ENCODE results near the gene FUZ.

Gene FUZ

GRCh38 chr19:49764341-49764740 lies 48.8 kb downstream of the FUZ start:
- Histone ChIP-seq H3K79me2 (ENCODE audit: control insufficient read depth, low read length) (peaks cover 25% of the 10 kb centered on the region), H3F3A (ENCODE audit: control insufficient read depth, insufficient read depth) (peaks cover 3% of the 10 kb centered on the region), H3K27ac (ENCODE audit: low read depth, low read length) (no peak overlapping the region), H3K4me2 (ENCODE audit: low read length) (no peak overlapping the region), H3K4me1 (ENCODE audit: control insufficient read depth, low read length) (peaks cover 32% of the 10 kb centered on the region), H4K20me1 (ENCODE audit: control insufficient read depth, insufficient read depth, low read depth, low read length) (0 out of 2 replicates have a peak, but pooled peaks cover 3% of the 10 kb centered on the region), H3K9me2 (replicated peaks; ENCODE audit: control insufficient read depth, low read length) (no peaks in the 10 kb centered on the region), H3K27me3 (ENCODE audit: control insufficient read depth, low read length) (no peaks in the 10 kb centered on the region), H3K9me3 (ENCODE audit: control insufficient read depth, insufficient read depth, low read length) (no peaks in the 10 kb centered on the region), H3K36me3 (ENCODE audit: control insufficient read depth, low read length) (peaks cover 5% of the 10 kb centered on the region; the same call in 1 of the 2 replicates), H3K4me3 (ENCODE audit: low read length) (no peak overlapping the region)
- TF ChIP-seq EZH2phosphoT487 (IDR thresholded peaks at IDR 0.05; ENCODE audit: borderline replicate concordance, low read length) = no peak
- TF ChIP-seq, protein P1, sequence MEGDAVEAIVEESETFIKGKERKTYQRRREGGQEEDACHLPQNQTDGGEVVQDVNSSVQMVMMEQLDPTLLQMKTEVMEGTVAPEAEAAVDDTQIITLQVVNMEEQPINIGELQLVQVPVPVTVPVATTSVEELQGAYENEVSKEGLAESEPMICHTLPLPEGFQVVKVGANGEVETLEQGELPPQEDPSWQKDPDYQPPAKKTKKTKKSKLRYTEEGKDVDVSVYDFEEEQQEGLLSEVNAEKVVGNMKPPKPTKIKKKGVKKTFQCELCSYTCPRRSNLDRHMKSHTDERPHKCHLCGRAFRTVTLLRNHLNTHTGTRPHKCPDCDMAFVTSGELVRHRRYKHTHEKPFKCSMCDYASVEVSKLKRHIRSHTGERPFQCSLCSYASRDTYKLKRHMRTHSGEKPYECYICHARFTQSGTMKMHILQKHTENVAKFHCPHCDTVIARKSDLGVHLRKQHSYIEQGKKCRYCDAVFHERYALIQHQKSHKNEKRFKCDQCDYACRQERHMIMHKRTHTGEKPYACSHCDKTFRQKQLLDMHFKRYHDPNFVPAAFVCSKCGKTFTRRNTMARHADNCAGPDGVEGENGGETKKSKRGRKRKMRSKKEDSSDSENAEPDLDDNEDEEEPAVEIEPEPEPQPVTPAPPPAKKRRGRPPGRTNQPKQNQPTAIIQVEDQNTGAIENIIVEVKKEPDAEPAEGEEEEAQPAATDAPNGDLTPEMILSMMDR (IDR thresholded peaks at IDR 0.05; ENCODE audit: low read depth, low read length, poor library complexity, severe bottlenecking) = no peak

DNA sequence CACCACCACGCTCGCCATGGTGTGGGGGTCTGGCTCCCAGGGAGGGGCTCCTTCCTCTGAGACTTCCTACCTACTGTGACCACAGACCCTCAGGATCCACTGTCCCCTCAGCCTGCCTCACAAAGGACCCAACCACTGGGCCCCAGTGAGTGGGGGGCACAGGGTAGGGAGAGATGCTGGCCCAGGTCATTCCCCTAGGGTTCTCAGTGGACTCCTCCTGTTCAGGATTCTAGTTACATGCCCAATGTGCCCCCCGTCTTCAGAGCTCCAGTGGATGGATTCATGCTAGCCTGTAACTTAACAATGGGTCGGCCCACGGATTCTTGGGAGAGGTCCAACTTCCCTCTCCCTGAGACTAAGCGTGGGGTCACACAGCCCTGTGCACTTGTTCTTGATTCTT lies 49.9 kb downstream of the FUZ start, which contains the start of gene TSKS:
TSS of gene TSKS (minus strand) at position 77 of the 400 bp plus-strand sequence. CDS start at position 18, 59 bp downstream.
- Histone ChIP-seq H3K9me3 (ENCODE audit: control insufficient read depth, insufficient read depth, low read length) (no peaks in the 10 kb centered on the region), H3K4me1 (ENCODE audit: control insufficient read depth, low read length) (peaks cover 26% of the 10 kb centered on the region), H4K20me1 (ENCODE audit: control insufficient read depth, insufficient read depth, low read depth, low read length) (no peaks in the 10 kb centered on the region), H3K36me3 (ENCODE audit: control insufficient read depth, low read length) (no peaks in the 10 kb centered on the region; the same call in 1 of the 2 replicates), H3K4me2 (ENCODE audit: low read length) (no peak within 1 kb of the TSS), H3K27me3 (ENCODE audit: control insufficient read depth, low read length) (no peaks in the 10 kb centered on the region), H3K27ac (ENCODE audit: low read depth, low read length) (no peak within 1 kb of the TSS), H3K4me3 (ENCODE audit: low read length) (no peak within 1 kb of the TSS), H3K79me2 (ENCODE audit: control insufficient read depth, low read length) (peaks cover 14% of the 10 kb centered on the region), H3F3A (ENCODE audit: control insufficient read depth, insufficient read depth) (peaks cover 3% of the 10 kb centered on the region), H3K9me2 (replicated peaks; ENCODE audit: control insufficient read depth, low read length) (no peaks in the 10 kb centered on the region)
- TF ChIP-seq, protein P1 (IDR thresholded peaks at IDR 0.05; ENCODE audit: low read depth, low read length, poor library complexity, severe bottlenecking) = no peak
- TF ChIP-seq EZH2phosphoT487 (IDR thresholded peaks at IDR 0.05; ENCODE audit: borderline replicate concordance, low read length) = no peak

DNA sequence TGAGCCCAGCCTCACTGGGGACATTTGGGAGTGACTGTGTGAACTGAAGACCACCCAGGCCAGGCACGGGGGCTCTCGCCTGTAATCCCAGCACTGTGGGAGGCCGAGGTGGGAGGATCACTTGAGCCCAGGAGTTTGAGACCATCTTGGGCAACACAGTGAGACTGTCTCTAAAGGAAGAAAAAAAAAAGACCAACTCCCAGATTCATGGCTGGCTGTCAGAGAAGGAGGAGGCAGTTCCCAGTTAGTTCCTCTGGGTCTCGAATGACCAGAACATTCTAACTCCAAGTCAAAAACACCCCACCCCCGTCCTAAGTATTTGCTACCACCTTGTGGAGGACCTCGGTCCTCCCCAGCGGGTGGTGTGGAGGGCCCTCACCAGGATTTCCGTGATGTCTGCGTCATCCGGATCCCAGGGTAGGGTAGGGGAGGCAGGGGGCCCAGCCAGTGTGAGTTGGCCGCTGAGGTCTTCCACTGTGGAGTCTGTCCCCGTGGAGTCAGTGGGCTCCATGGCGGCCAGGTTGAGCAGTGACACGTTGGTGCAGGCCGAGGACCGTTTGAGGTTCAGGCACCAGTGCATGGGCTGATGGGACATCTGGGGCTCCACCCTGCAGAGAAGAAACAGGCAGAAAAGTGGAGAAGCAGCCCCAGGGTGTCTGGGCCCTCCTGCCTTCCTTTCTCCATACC lies 51.3 kb downstream of the FUZ start:
- no peak overlapping the region for H3K27ac ChIP-seq (ENCODE audit: low read depth, low read length)
- no peaks in the 10 kb centered on the region for H3K36me3 ChIP-seq (ENCODE audit: control insufficient read depth, low read length)
- TF ChIP-seq, protein P1 (IDR thresholded peaks at IDR 0.05; ENCODE audit: low read depth, low read length, poor library complexity, severe bottlenecking) = peak; percentile 24
- TF ChIP-seq EZH2phosphoT487 (IDR thresholded peaks at IDR 0.05; ENCODE audit: borderline replicate concordance, low read length) = no peak

More for the DNA sequence above, 51.3 kb downstream of the FUZ start:
- no peak overlapping the region for H3K4me3 ChIP-seq (ENCODE audit: low read length)
- H3K4me1 ChIP-seq (ENCODE audit: control insufficient read depth, low read length) = peaks cover 18% of the 10 kb centered on the region
- no peaks in the 10 kb centered on the region for H3K27me3 ChIP-seq (ENCODE audit: control insufficient read depth, low read length)
- no peaks in the 10 kb centered on the region for H3K9me2 ChIP-seq (replicated peaks; ENCODE audit: control insufficient read depth, low read length)
- no peaks in the 10 kb centered on the region for H3K79me2 ChIP-seq (ENCODE audit: control insufficient read depth, low read length)
- peaks cover 3% of the 10 kb centered on the region for H3F3A ChIP-seq (ENCODE audit: control insufficient read depth, insufficient read depth)
- peak overlapping the region; percentile 21; the same call in 1 of the 2 replicates for H3K4me2 ChIP-seq (ENCODE audit: low read length)
- no peaks in the 10 kb centered on the region for H3K9me3 ChIP-seq (ENCODE audit: control insufficient read depth, insufficient read depth, low read length)
- no peaks in the 10 kb centered on the region for H4K20me1 ChIP-seq (ENCODE audit: control insufficient read depth, insufficient read depth, low read depth, low read length)

Data from DOHH2 (cell line).